Keratinocyte (primary cell): ENCODE data around the gene SSTR4. TPM values are rescaled to one million over a fixed set of nuclear protein-coding genes. Genes with fewer than 3 reads are reported as not detected.

Experiments
- DNase-seq: peaks from one replicate; pipeline ENCODE4 v3.0.0-alpha.2; 2011; ENCODE audit warnings: low read depth, missing footprints, low spot score
- FAIRE-seq: peaks from 2 replicates; lab custom pipeline; 2011; peaks lifted over from hg19 to GRCh38; lab: Jason Lieb, UNC
- H2AFZ ChIP-seq: 2 replicates; pipeline ENCODE4 v1.6.0; 2012; ENCODE audit warnings: low read length, control low read depth, inconsistent platforms; ENCODE audit not compliant: control insufficient read depth
- H3K27ac ChIP-seq: 2 replicates; pipeline ENCODE4 v1.5.1; 2011; ENCODE audit warnings: low read length; ENCODE audit not compliant: control insufficient read depth, insufficient read depth
- H3K27me3 ChIP-seq: 3 replicates; pipeline ENCODE4 v1.6.0; 2011; ENCODE audit warnings: low read length; ENCODE audit not compliant: control insufficient read depth, insufficient read depth; ENCODE audit errors: extremely low read depth
- H3K36me3 ChIP-seq, 2 experiments: 2 replicates in 1 of 2; 3 replicates in 1 of 2; pipeline ENCODE4 v1.5.1; 2011; ENCODE audit warnings: low read length in 2 of 2, mild to moderate bottlenecking in 1 of 2; ENCODE audit not compliant: control insufficient read depth in 2 of 2, insufficient read depth in 2 of 2; ENCODE audit errors: extremely low read depth in 1 of 2
- H3K4me1 ChIP-seq: 3 replicates; pipeline ENCODE4 v1.5.1; 2011; ENCODE audit warnings: low read length; ENCODE audit not compliant: control insufficient read depth, insufficient read depth; ENCODE audit errors: extremely low read depth
- H3K4me2 ChIP-seq: 3 replicates; pipeline ENCODE4 v1.6.0; 2011; ENCODE audit warnings: low read depth, low read length; ENCODE audit not compliant: control insufficient read depth, insufficient read depth; ENCODE audit errors: extremely low read depth
- H3K4me3 ChIP-seq, 3 experiments: fragments of 200-600 bp in 1 of 3; sonication (generic) in 1 of 3; 2 replicates in 2 of 3; 3 replicates in 1 of 3; pipeline ENCODE4 v1.5.1; 2011 to 2016; ENCODE audit warnings: low read length in 3 of 3, mild to moderate bottlenecking in 3 of 3, control low read depth in 2 of 3, inconsistent platforms in 1 of 3, low read depth in 1 of 3, mixed read lengths in 1 of 3, mixed run types in 1 of 3, moderate library complexity in 1 of 3; ENCODE audit not compliant: control insufficient read depth in 2 of 3, insufficient read depth in 2 of 3; ENCODE audit errors: extremely low read depth in 1 of 3
- H3K79me2 ChIP-seq: 2 replicates; pipeline ENCODE4 v1.6.0; 2012; ENCODE audit warnings: low read length; ENCODE audit not compliant: control insufficient read depth, insufficient read depth
- H3K9ac ChIP-seq: 3 replicates; pipeline ENCODE4 v1.6.0; 2011; ENCODE audit warnings: low read length; ENCODE audit not compliant: control insufficient read depth, insufficient read depth; ENCODE audit errors: extremely low read depth
- H3K9me1 ChIP-seq: 3 replicates; pipeline ENCODE4 v1.6.0; 2011; ENCODE audit warnings: low read length; ENCODE audit not compliant: control insufficient read depth, insufficient read depth; ENCODE audit errors: extremely low read depth
- H3K9me3 ChIP-seq: 2 replicates; pipeline ENCODE4 v1.5.1; 2012; ENCODE audit warnings: low read depth, low read length; ENCODE audit not compliant: control insufficient read depth
- H4K20me1 ChIP-seq: 3 replicates; pipeline ENCODE4 v1.6.0; 2011; ENCODE audit warnings: low read length; ENCODE audit not compliant: control insufficient read depth, insufficient read depth; ENCODE audit errors: extremely low read depth
- EZH2 ChIP-seq: IDR thresholded peaks from one replicate; pipeline ENCODE4 v1.6.1; 2012; ENCODE audit warnings: inconsistent platforms, mild to moderate bottlenecking, low read length, moderate library complexity
- dilution Hi-C: fragments of 300-500 bp; cut with MboI; formaldehyde crosslinking; loops from one replicate; pipeline ENCODE4 v1.7.0; 2020; ENCODE audit warnings: low sequenced_read_pairs; ENCODE audit not compliant: extremely low pct_ligation_motif_present
- polyA plus RNA-seq, 5 experiments: library from polyadenylated mRNA; depleted of rRNA in 3 of 5; stranded (reverse) in 3 of 5; stranded (forward) in 1 of 5; unstranded in 1 of 5; fragments of >200 nt; gene quantifications; 1 replicate in 1 of 5; 2 replicates in 3 of 5; 3 replicates in 1 of 5; pipeline versions ENCODE4 v1.2.1 to v1.2.3, GENCODE V29; 2011 to 2012; ENCODE audit warnings: missing spikeins in 2 of 5, low read depth in 1 of 5, low replicate concordance in 1 of 5
- TF ChIP-seq, protein P1 (sequence below), 3 experiments: IDR thresholded peaks in 1 of 3; conservative IDR thresholded peaks in 1 of 3; optimal IDR thresholded peaks in 1 of 3; 2 replicates in 2 of 3; 3 replicates in 1 of 3; pipeline versions ENCODE3 to v1.5.1; 2011; ENCODE audit warnings: low read length in 3 of 3, mild to moderate bottlenecking in 3 of 3, moderate library complexity in 2 of 3, control low read depth in 1 of 3, inconsistent platforms in 1 of 3; ENCODE audit not compliant: insufficient read depth in 2 of 3; ENCODE audit errors: extremely low read depth in 1 of 3

The SSTR4 gene
- polyA plus RNA-seq, 1 donor (not counting 4 experiments of a cell fraction or from before 2014, with no cell fraction given): not detected

DNA sequence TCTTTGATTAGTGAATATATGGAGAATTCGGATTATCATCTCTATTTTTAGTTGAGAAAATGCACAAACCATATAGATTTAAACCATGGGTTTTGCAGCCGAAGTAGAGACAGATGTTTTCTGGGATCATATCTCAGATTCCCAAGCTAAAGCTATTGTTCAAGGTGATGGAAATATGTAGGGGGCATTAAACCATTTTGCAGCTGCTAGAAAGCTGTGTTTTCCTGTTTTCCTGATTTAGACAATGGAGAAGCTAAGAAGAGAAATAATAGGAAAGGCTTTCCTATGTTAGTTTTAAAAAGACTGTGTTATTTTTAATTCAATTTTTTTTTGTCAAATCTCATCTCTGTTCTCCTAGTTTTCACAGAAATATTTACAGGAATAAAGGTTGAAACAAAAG, 44.8 kb downstream of the SSTR4 start:
- Histone ChIP-seq H3K79me2 (no peaks in the 10 kb centered on the region), H3K4me3 (no peak overlapping the region), H3K27me3 (no peaks in the 10 kb centered on the region), H3K9me1 (no peaks in the 10 kb centered on the region), H4K20me1 (no peaks in the 10 kb centered on the region), H3K4me1 (peaks cover 10% of the 10 kb centered on the region), H3K9me3 (no peaks in the 10 kb centered on the region), H3K27ac (no peak overlapping the region), H3K4me2 (no peak overlapping the region), H3K9ac (no peak overlapping the region), H3K36me3 (no peaks in the 10 kb centered on the region), H2AFZ (no peak overlapping the region)
- DNase-seq (no peak), FAIRE-seq (no peak)
- TF ChIP-seq EZH2: no peak
- TF ChIP-seq, protein P1, sequence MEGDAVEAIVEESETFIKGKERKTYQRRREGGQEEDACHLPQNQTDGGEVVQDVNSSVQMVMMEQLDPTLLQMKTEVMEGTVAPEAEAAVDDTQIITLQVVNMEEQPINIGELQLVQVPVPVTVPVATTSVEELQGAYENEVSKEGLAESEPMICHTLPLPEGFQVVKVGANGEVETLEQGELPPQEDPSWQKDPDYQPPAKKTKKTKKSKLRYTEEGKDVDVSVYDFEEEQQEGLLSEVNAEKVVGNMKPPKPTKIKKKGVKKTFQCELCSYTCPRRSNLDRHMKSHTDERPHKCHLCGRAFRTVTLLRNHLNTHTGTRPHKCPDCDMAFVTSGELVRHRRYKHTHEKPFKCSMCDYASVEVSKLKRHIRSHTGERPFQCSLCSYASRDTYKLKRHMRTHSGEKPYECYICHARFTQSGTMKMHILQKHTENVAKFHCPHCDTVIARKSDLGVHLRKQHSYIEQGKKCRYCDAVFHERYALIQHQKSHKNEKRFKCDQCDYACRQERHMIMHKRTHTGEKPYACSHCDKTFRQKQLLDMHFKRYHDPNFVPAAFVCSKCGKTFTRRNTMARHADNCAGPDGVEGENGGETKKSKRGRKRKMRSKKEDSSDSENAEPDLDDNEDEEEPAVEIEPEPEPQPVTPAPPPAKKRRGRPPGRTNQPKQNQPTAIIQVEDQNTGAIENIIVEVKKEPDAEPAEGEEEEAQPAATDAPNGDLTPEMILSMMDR (optimal IDR thresholded peaks at IDR 0.05 in 1 of 3, IDR thresholded peaks at IDR 0.05 in 1 of 3, conservative IDR thresholded peaks at IDR 0.05 in 1 of 3; ENCODE audit: extremely low read depth in 1 of 3, insufficient read depth in 2 of 3, low read length in 3 of 3): no peak
- dilution Hi-C loops: no loop called here

DNA sequence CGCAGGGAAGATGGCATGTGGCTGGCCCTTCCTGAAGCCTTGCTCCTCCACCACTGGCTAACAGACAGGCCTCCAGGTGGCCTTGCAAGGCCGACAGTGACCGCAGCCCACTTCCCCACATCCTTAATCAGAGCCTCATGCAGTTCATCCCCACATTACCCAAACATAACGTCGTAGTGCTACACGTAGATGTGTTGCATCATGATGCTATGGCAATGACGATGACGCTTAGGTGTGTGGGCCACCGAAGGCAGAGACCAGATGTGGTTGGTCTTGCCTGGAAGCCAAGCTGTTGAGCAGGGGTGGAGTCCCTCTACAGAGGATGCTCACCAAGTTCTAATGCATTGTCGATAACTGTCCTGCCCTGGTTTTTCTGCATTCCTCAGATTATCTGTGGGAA, 45.4 kb downstream of the SSTR4 start:
- no peak overlapping the region for H3K27ac ChIP-seq
- no peaks in the 10 kb centered on the region for H3K9me3 ChIP-seq
- H4K20me1 ChIP-seq: no peaks in the 10 kb centered on the region
- no peak for TF ChIP-seq EZH2
- TF ChIP-seq, protein P1 (optimal IDR thresholded peaks at IDR 0.05 in 1 of 3, IDR thresholded peaks at IDR 0.05 in 1 of 3, conservative IDR thresholded peaks at IDR 0.05 in 1 of 3; ENCODE audit: extremely low read depth in 1 of 3, insufficient read depth in 2 of 3, low read length in 3 of 3): no peak
- H3K36me3 ChIP-seq: no peaks in the 10 kb centered on the region
- dilution Hi-C loops: no loop called here
- no peak overlapping the region for H3K4me2 ChIP-seq
- H3K9ac ChIP-seq: no peak overlapping the region
- FAIRE-seq (no peak), DNase-seq (no peak)
- no peaks in the 10 kb centered on the region for H3K9me1 ChIP-seq
- H3K79me2 ChIP-seq: no peaks in the 10 kb centered on the region
- no peak overlapping the region for H3K4me3 ChIP-seq
- peaks cover 10% of the 10 kb centered on the region for H3K4me1 ChIP-seq
- H3K27me3 ChIP-seq: no peaks in the 10 kb centered on the region
- H2AFZ ChIP-seq: no peak overlapping the region
